ENCODE measurements around the gene TPSG1.
"Not testable (repeated sequence)": the region's sequence is repeated elsewhere in the genome, so short reads cannot be mapped to it uniquely, and the experiment has no call there.

The TPSG1 gene

DNA sequence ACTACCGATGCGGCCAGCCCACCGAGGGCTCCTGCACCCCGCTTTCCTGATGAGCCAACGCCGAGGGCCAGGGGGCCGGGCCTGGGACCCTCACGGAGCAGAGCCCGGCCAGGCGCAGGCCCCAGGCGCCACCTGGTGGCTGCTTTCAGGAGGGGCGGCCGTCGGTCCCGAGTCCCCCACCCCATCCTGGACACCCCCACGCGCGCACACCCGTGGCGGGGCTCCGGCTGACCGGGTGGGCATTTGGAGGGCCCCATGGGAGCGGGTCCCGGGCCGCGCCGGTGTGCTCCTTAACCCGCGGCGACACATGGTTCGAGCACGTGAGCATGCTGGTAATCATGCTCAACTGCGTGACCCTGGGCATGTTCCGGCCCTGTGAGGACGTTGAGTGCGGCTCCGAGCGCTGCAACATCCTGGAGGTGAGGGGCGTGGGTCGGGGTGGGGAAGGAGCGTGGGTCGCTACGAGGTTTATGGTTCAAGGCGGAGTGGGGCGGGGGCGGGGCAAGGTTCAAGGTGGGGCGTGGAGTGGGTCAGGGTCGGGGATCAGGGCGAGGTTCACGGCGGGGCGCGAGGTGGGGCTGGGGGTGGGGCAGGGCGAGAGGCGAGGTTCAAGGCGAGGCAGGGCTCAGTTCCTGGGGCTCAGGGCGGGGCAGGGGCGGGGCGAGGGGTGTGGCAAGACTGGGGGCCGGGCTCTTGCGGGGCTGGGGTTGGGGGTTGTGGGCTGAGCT, 30.2 kb downstream of the TPSG1 start:
- no peak for DNase-seq (ENCODE audit: low read depth)
- H3K4me3 ChIP-seq (ENCODE audit: low read length) = no peak overlapping the region
- TF ChIP-seq, protein P1, sequence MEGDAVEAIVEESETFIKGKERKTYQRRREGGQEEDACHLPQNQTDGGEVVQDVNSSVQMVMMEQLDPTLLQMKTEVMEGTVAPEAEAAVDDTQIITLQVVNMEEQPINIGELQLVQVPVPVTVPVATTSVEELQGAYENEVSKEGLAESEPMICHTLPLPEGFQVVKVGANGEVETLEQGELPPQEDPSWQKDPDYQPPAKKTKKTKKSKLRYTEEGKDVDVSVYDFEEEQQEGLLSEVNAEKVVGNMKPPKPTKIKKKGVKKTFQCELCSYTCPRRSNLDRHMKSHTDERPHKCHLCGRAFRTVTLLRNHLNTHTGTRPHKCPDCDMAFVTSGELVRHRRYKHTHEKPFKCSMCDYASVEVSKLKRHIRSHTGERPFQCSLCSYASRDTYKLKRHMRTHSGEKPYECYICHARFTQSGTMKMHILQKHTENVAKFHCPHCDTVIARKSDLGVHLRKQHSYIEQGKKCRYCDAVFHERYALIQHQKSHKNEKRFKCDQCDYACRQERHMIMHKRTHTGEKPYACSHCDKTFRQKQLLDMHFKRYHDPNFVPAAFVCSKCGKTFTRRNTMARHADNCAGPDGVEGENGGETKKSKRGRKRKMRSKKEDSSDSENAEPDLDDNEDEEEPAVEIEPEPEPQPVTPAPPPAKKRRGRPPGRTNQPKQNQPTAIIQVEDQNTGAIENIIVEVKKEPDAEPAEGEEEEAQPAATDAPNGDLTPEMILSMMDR (IDR thresholded peaks at IDR 0.05; ENCODE audit: insufficient read depth, low read depth, low read length, missing control alignments) = no peak

DNA sequence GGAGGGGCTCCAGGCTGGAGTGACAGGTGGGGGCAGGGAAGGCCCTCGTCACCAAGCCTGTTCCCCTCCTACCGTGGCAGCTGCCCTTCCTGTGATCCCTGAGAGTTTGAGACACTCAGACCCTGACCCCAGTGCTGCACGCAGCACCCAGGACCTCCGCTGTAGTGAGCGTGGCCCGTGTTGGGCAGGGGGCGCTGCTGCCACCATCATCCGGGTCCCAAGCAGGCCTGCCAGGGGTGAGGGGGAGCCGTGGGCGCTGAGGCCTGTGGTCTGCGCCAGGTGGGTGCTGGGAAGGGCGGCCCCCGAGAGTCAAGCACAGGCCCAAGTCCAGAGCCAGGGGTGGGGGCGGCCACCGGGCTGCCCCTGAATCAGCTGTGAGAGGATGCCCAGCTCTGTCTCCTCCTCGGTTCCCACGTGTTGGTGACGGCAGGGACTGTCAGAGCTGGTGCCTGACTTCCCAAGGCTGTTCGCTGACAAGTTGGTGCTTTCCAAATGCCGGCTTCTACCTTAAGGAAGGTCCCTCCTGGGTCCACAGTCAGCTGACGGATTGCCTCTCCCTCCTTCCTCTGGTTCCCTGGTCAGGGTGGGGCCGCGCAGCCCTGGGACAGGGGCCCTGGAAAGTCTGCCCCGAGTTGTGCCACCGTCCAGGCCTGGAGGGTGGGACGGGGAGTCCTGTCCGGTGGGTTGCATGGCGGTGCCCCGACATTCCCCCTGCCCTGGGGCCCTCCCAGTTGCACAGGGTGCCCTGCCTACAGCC, 31.1 kb downstream of the TPSG1 start:
- no peak overlapping the region for H3K4me3 ChIP-seq (ENCODE audit: low read length)
- no peak for DNase-seq (ENCODE audit: low read depth)
- TF ChIP-seq, protein P1 (IDR thresholded peaks at IDR 0.05; ENCODE audit: insufficient read depth, low read depth, low read length, missing control alignments) = no peak

DNA sequence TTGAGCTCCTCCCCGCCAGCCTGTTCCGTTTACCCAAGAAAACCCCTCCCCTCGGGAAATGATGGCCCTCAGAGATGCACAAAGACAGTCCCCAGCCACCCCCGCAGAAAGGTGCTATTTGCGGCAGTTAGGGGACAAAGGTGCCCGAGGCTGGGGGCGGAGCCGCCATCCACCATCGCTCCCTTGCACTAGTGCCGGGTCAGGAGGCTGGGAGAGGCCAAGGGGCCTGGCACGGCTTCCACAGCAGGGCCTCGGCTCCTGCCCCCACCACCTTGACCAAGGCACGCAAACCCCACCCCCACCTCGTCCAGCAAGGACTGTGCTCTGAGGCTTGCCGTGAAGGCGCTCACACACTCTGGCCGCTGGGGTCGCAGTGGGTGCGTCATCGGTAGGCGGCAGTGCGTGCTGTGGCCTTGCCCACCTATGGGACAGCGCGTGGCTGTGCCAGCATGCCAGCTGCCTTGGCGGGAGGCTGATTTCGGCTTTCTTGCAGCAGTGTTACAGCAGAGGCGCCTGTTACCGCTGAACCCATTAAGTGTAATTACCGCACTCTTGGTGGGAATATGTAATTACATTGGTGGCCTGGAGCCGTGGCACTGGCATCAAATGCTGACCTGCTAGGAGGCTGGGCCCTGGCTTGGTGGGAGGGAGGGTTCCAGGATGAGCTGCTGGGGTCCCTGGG, 31.8 kb downstream of the TPSG1 start:
- no peak overlapping the region for H3K4me3 ChIP-seq (ENCODE audit: low read length)
- TF ChIP-seq, protein P1 (IDR thresholded peaks at IDR 0.05; ENCODE audit: insufficient read depth, low read depth, low read length, missing control alignments) = no peak
- no peak for DNase-seq (ENCODE audit: low read depth)

DNA sequence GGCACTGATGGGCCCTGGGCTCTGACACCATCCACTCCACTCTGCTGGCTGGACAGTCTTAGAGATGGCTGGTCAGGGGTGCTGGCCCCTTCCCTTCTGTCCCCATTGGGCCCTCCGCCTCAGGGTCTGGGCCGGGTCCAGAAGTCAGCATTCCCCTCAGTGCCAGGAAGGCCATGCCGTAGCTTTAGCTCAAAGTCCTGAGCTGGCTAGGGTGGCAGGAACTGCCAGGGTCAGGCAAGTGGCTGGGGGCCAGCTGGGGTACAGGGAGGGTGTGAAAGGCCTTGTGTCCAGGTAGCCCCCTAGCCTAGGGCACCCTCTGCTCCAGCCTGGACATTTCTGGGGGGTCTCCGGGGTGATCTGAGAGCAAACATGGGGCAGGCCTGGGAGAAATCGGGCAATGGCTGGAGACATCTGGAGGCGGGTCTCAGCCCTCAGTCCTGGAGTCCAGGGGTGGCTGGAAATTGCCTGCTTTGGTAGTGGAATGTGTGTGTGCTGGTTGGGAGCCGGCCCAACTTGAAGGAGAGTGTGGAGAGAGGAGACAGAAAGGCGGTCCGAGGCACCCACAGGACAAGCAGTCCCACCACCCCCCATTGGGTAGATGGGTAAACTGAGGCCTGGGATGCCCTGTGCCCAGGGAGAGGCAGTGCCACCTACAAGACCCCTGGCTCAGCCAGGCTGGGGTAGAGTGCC, 32.5 kb downstream of the TPSG1 start:
- TF ChIP-seq, protein P1 (IDR thresholded peaks at IDR 0.05; ENCODE audit: insufficient read depth, low read depth, low read length, missing control alignments) = no peak
- H3K4me3 ChIP-seq (ENCODE audit: low read length) = no peak overlapping the region
- DNase-seq (ENCODE audit: low read depth) = no peak

DNA sequence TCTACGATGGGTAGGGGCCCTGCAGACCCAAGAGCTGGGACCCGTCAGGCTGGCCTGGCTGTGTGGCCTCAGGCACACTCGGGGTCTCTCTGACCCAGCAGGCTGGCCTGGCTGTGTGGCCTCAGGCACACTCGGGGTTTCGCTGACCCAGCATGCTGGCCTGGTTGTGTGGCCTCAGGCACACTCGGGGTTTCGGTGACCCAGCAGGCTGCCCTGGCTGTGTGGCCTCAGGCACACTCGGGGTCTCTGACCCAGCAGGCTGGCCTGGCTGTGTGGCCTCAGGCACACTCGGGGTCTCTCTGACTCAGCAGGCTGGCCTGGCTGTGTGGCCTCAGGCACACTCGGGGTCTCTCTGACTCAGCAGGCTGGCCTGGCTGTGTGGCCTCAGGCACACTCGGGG, 34.3 kb downstream of the TPSG1 start:
- not testable (repeated sequence) for H3K4me3 ChIP-seq (ENCODE audit: low read length); DNase-seq (ENCODE audit: low read depth)

DNA sequence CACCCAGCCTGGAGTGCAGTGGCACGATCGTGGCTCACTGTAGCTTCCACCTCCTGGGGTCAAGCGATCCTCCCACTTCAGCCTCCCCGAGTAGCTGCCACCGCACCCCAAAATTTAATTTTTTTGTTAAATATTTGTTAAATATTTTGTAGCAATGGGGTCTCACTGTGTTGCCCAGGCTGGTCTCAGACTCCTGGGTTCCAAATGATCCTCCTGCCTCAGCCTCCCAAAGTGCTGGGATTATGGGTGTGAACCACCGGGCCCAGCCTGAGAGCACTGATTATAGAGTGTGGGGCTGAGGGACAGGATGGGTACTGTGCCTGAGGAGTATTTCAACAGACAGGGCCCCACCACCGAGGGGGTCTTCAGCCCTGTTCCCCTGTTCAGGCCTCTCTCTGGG, 35.6 kb downstream of the TPSG1 start:
- TF ChIP-seq, protein P1 (IDR thresholded peaks at IDR 0.05; ENCODE audit: insufficient read depth, low read depth, low read length, missing control alignments) = no peak
- H3K4me3 ChIP-seq (ENCODE audit: low read length) = no peak overlapping the region
- DNase-seq (ENCODE audit: low read depth) = no peak
